AG04449 (cell line): Measurements from ENCODE around the gene PRKAR2B.

ENCODE experiments used
- CTCF ChIA-PET: fragments of 350-600 bp; formaldehyde crosslinking; extraction: SDS; loops from one replicate; lab custom pipeline; 2021; ENCODE audit warnings: antibody characterized with exemption; lab: Yijun Ruan, JAX
- POLR2A ChIA-PET: fragments of 400-600, 350-600 bp; formaldehyde crosslinking; extraction: SDS; loops from one replicate; lab custom pipeline; 2020; ENCODE audit warnings: antibody characterized with exemption, inconsistent platforms; lab: Yijun Ruan, JAX
- DNase-seq: peaks from one replicate; pipeline ENCODE4 v3.0.0-alpha.2; 2010; ENCODE audit warnings: low read depth, low spot score
- H3K4me3 ChIP-seq: 2 replicates; pipeline ENCODE4 v1.5.1; 2011; ENCODE audit warnings: low read depth, mild to moderate bottlenecking, control low read depth, low read length
- CTCF ChIP-seq: IDR thresholded peaks from one replicate; pipeline ENCODE4 v1.5.1; 2011; ENCODE audit warnings: mild to moderate bottlenecking, moderate library complexity, low read length, control low read depth, inconsistent platforms; ENCODE audit not compliant: insufficient read depth; ENCODE audit errors: missing control alignments

The PRKAR2B gene

GRCh38 chr7:107171496-107171895 is 127.0 kb downstream of the PRKAR2B start:
- TF ChIP-seq CTCF, result no peak
- no peak overlapping the region for H3K4me3 ChIP-seq
- DNase-seq, result no peak
- POLR2A ChIA-PET, result no interaction called here
- CTCF ChIA-PET, result interaction anchor here (0.8 to 1.4 kb wide), 3 partner anchors 9 to 24 kb away, joined by 3 to 4 read pairs (median 4); no protein-coding TSS in a partner anchor

GRCh38 chr7:107172276-107173032 is 127.9 kb downstream of the PRKAR2B start:
- no peak for DNase-seq
- no peak for TF ChIP-seq CTCF
- CTCF ChIA-PET, result interaction anchor here (0.8 to 1.4 kb wide), 2 partner anchors 8 to 9 kb away, joined by 4 read pairs; no protein-coding TSS in a partner anchor
- POLR2A ChIA-PET, result interaction anchor here (0.7 kb wide), 1 partner anchor 663 kb away, joined by 3 read pairs; no protein-coding TSS in a partner anchor
- no peak overlapping the region for H3K4me3 ChIP-seq

GRCh38 chr7:107173191-107173590 is 128.7 kb downstream of the PRKAR2B start:
- ChIA-PET CTCF (interaction anchor here (1.5 kb wide), 1 partner anchor 290 kb away, joined by 3 read pairs; no protein-coding TSS in a partner anchor), POLR2A (no interaction called here)
- H3K4me3 ChIP-seq, result no peak overlapping the region
- no peak for TF ChIP-seq CTCF
- DNase-seq, result no peak

GRCh38 chr7:107173691-107174406 is 129.3 kb downstream of the PRKAR2B start:
- no peak for TF ChIP-seq CTCF
- ChIA-PET CTCF (interaction anchor here (1.1 to 1.5 kb wide), 3 partner anchors 23 to 290 kb away, joined by 3 to 5 read pairs (median 3); no protein-coding TSS in a partner anchor), POLR2A (no interaction called here)
- no peak for DNase-seq
- H3K4me3 ChIP-seq, result no peak overlapping the region

GRCh38 chr7:107179326-107180164 is 135.0 kb downstream of the PRKAR2B start:
- ChIA-PET CTCF (interaction anchor here (0.9 to 1.6 kb wide), 5 partner anchors 8 to 222 kb away, joined by 3 to 7 read pairs (median 4); partner anchors contain the start of gene HBP1), POLR2A (interaction anchor here (0.5 to 1.6 kb wide), 2 partner anchors 10 to 11 kb away, joined by 4 to 5 read pairs; no protein-coding TSS in a partner anchor)
- H3K4me3 ChIP-seq, result no peak overlapping the region
- no peak for TF ChIP-seq CTCF
- DNase-seq, result no peak
